Middle frontal gyrus (tissue), 1 donor: ENCODE measurements around the gene POLD4.

Experiments used
- DNase-seq: peaks from one replicate; pipeline ENCODE4 v3.0.0-alpha.2; 2015; ENCODE audit warnings: low spot score; ENCODE audit errors: extremely low spot score

The POLD4 gene

GRCh38 chr11:67371189-67371910 is 18.0 kb upstream of the POLD4 start:
- DNase-seq = no peak

GRCh38 chr11:67370351-67371076 is 17.2 kb upstream of the POLD4 start:
- no peak for DNase-seq

DNA sequence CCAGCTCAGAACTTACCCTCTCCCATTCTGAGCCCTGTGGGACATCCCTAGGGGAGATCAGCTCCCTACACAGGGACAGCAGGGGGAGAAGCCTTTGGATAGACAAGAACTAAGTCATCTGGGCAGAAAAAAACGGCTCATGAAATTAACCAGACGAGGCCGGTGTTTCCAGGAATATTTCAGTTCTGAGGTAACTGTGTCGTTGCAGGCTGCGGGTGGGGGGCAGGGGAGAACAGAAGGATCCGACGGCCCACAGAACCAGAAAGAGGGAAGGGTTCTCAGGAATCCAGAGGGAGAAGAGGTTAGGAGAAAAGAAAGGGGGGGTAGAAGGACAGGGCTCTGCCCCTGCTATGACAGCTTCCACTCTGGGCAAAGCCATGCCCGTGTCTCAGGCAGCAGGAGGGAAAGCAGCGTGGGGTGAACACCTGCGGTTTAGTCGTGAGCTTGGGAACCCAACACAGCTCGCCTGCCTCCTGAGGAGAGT is 16.5 kb upstream of the POLD4 start:
- no peak for DNase-seq

DNA sequence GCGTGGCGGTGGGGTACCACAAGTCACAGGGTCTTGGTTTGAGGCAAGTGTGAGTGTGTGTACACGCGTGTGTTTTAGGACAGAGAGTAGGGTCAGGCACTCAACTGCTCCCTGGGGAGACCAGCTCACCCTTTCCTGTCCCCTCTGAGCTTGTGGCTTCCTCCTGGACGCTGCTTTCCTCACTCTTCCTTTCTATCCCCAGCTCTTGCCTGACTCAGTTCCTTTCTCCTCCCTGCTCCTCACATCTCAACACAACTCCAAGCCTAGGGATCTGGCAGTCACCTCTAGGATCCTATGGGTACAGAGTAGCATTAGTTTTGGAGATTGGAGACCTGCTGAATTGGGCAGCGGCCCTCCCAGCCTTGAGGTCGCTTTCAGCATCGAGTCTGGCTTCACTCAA is 15.9 kb upstream of the POLD4 start:
- no peak for DNase-seq

GRCh38 chr11:67368621-67369020 is 15.3 kb upstream of the POLD4 start:
- no peak for DNase-seq

DNA sequence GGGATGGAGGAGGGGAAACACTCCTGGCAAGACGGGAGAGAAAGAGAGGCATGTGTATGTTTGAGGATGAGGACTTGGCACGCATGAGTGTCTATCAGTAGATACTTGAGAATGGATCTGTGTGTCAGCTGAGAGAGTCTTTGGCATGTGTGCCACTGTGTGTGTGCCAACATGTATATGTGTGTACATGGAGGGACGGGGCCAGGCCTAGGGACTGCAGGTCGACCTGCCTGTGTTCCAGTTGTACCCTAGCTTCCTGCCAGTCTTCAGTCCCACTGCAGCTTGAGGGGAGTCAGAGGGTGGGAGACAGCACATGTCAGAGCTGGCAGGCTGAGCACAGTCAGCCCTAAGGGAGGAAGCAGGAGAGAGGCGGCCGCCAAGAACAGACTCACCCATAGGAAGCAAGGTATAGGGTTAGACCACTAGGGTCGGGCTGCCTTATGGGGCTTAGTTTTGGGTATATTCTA is 14.4 kb upstream of the POLD4 start:
- DNase-seq = no peak

DNA sequence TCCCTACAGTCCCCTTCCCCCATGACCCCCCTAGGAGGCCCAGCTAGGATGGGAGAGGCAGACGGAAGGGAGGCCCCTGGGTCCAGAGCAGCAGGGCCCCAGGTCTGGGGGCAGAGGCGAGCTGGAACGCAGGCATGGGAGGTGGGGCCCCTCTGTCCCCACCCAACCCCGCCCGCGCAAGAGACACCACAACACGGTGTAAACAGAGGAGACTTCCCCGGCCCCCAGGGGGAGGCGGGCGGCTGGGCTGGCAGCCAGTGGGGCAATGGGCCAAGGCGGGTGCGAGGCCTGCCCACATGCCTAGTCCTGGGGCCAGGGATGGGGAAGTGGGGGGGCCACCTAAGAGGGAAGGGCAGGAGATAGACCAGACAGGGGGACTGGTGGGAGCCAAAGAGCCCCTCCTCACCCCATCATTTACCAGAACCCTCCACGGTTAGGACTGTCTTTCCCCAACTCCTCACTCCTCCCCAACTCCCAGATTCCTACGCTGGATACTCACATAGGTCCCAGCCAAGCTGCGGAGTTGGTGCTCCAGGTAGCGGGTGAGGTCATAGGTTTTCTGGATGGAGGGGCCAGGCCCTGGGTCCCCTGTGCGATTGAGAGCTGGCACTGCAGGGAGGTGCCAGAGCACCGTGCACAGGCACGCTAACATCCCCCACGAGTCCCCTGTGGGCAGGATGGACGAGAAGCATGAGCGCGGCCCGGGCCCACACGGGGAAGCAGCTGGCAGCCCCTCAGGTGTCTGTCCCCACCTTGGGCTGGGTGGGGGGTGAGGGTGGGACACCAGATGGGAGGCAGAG is 13.8 kb upstream of the POLD4 start:
- no peak for DNase-seq

DNA sequence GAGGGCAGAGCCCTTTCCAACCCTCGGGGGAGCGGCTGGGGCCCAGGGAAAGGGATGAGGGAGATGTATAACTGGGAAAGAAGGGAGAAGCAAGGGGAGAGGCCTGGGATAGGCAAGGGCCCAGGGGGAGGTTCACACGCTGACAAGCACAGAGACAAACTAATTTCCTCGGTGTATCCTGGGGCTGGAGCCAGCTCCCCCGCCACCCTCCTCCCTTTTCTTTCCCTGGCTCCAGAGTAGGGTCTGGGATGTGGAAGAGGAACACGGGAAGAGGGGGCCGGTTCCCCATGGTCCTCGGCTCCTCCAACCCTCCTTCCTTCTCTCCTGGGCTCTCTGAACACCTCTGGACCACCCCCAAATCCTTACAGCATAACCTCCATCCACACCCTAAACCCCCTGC is 13.2 kb upstream of the POLD4 start:
- DNase-seq = no peak

DNA sequence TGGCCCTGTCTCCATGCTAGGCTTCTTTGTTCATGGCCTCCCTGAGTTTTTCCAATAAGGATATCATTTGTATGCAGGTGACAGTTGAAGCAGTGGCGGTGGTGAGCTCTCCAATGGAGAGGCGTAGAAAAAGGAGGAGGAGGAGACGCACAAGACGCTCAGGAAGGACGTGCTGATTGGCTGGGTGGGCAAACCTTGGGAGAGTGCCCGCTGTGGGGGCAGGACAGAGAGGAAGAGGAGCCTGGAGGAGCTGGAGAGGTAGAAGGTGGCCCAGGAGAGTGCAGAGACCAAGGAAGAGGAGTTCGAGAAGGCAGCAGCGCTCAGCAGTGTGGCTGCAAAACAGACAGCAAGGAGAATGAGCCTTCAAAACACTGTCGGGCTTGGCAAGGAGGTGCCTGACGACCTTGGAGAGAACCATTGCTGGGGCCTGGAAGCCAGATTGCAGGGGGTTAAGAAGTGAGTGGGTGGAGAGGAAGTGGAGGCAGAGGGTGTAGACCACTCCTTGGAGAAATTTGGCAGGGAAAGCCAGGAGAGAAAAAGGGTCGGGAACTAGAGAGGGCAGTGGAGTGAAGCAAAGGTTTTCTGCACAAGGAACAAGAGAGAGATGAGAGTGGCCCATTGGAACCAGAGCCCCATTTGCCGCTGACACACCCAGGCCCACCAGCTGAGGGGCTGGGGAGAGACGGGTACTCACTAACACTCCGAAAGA is 12.5 kb upstream of the POLD4 start:
- DNase-seq = no peak

- no peak for DNase-seq
Observed at GRCh38 chr11:67364783-67365722, 11.7 kb upstream of the POLD4 start.

GRCh38 chr11:67364169-67364568 is 10.8 kb upstream of the POLD4 start:
- no peak for DNase-seq

- DNase-seq = no peak
Observed at GRCh38 chr11:67357831-67358670, 4.7 kb upstream of the POLD4 start.

DNA sequence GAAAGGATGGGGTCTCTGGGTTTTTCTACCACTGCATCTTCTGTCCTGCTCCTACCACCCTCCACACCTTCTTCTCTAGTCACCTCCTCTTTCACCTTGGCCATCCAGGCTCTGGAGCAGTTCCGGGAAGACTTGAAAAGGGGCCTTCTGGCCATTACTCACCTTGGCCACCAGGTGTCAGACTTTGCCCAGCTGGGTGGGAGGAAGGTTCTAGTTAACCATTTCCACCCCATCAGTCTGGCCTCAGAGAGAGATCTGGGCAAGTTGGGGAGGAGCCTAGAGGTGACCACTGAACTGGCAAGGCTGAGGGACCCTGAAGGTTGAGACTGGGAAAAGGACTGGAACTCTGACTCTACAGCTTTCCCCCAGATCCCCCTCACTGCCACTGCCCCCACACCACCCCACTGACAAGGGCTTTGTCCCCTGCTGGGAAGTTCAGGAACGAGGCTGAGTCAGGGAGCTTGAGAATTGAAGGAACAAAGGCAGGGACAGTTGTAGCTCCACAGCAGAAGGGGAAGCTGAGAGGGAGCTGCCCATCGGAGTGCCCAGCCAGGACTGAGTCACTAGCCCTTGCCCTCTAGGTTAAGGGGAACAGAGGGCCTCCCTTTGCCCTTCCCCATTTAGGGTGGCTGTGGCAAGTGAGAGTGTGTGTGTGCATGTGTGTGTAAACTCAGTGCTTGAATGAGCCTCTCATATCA is 3.7 kb upstream of the POLD4 start:
- peak; percentile 38 for DNase-seq

DNA sequence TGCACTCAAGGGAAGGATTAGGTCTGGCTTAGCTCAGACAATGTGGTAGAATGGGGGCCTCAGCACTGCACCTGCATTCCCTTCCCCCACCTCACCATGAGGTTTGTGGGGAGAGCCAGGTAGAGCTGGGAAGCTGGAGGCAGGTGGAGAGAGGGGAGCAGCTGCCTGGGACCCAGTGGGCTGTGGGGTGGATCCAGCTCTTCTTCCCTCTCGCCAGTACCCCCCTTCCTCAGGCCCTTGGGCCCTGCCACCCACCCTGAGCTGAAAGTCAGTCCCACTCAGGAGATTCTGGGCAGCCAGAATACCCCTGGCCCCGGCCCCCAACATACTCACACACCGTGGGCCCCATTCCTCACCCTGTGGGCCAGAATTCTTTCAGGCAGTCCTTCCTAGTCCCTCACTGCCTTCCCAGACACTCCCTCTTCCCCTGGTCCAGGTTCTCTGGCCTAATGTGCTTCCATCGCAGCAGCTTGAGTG is 3.1 kb upstream of the POLD4 start:
- no peak for DNase-seq

GRCh38 chr11:67355794-67356386 is 2.5 kb upstream of the POLD4 start:
- no peak for DNase-seq

- no peak for DNase-seq
Observed at GRCh38 chr11:67355023-67355793, 1.9 kb upstream of the POLD4 start.
